Bone marrow (tissue), 2 donors: ENCODE measurements around the gene ROBO1.

ENCODE experiments used
- DNase-seq, 2 donors: peaks; one replicate each; lab custom pipeline; 2025; lab: John Stamatoyannopoulos, UW

The ROBO1 gene

GRCh38 chr3:79162653-79163052, 605.1 kb downstream of the ROBO1 start:
- DNase-seq, result no peak

- DNase-seq, result no peak
Observed at GRCh38 chr3:79161941-79162340, 605.9 kb downstream of the ROBO1 start.

- no peak for DNase-seq
Observed at GRCh38 chr3:79160421-79160820, 607.4 kb downstream of the ROBO1 start.

GRCh38 chr3:79159736-79160135, 608.1 kb downstream of the ROBO1 start:
- no peak for DNase-seq

- DNase-seq, result no peak
Observed at GRCh38 chr3:79157191-79157590, 610.6 kb downstream of the ROBO1 start.

- no peak for DNase-seq
Observed at GRCh38 chr3:79154865-79155264, 612.9 kb downstream of the ROBO1 start.

GRCh38 chr3:79148786-79149185, 619.0 kb downstream of the ROBO1 start:
- no peak for DNase-seq

- DNase-seq, result no peak
Observed at GRCh38 chr3:79146024-79146423, 621.8 kb downstream of the ROBO1 start.

GRCh38 chr3:79140708-79141107, 627.1 kb downstream of the ROBO1 start:
- no peak for DNase-seq

- DNase-seq, result no peak
Observed at GRCh38 chr3:79139395-79140068, 628.3 kb downstream of the ROBO1 start.

- no peak for DNase-seq
Observed at GRCh38 chr3:79125313-79125984, 642.3 kb downstream of the ROBO1 start.

- no peak for DNase-seq
Observed at GRCh38 chr3:79115458-79115857, 652.3 kb downstream of the ROBO1 start.

- DNase-seq, result no peak
Observed at GRCh38 chr3:79113876-79114275, 653.9 kb downstream of the ROBO1 start.

- DNase-seq, result no peak
Observed at GRCh38 chr3:79111375-79112052, 656.3 kb downstream of the ROBO1 start.

GRCh38 chr3:79109754-79110153, 658.0 kb downstream of the ROBO1 start:
- DNase-seq, result no peak

GRCh38 chr3:79103307-79103706, 664.5 kb downstream of the ROBO1 start:
- DNase-seq, result no peak

GRCh38 chr3:79097964-79098660, 669.7 kb downstream of the ROBO1 start:
- DNase-seq, result no peak

- no peak for DNase-seq
Observed at GRCh38 chr3:79094654-79095053, 673.1 kb downstream of the ROBO1 start.

- peak in 1 of 2 donors; percentile 12 for DNase-seq
Observed at GRCh38 chr3:79086514-79086913, 681.3 kb downstream of the ROBO1 start.

- DNase-seq, result no peak
Observed at GRCh38 chr3:79085171-79085570, 682.6 kb downstream of the ROBO1 start.

- no peak for DNase-seq
Observed at GRCh38 chr3:79081335-79081734, 686.5 kb downstream of the ROBO1 start.

GRCh38 chr3:79074558-79074957, 693.2 kb downstream of the ROBO1 start:
- no peak for DNase-seq

- no peak for DNase-seq
Observed at GRCh38 chr3:79067734-79068133, 700.1 kb downstream of the ROBO1 start.
